K562 (cell line): Measurements from ENCODE around the gene PTPRG. TPM values are rescaled to one million over a fixed set of nuclear protein-coding genes. Genes with fewer than 3 reads are reported as not detected.

ENCODE experiments used
- ATAC-seq: fragments of 200-7000 bp; cut with Tn5 transposase; 3 replicates; pipeline ENCODE4 v1.9.1; 2020; ENCODE audit warnings: moderate library complexity
- BruUV-seq: library from RNA; stranded (reverse); fragments of 400-500 nt; replicated peaks from 2 replicates; lab custom pipeline; 2021; lab: Mats Ljungman, UMichigan
- CTCF ChIA-PET: fragments of 300-600 bp; formaldehyde crosslinking; extraction: SDS; loops from one replicate; lab custom pipeline; 2021; ENCODE audit warnings: low intra/inter-chr PET ratio; lab: Yijun Ruan, JAX
- POLR2A ChIA-PET: fragments of 300-600, 350-650 bp; sonication (Branson Sonifier 250); formaldehyde crosslinking; extraction: SDS; loops from one replicate; lab custom pipeline; 2021; ENCODE audit warnings: antibody characterized with exemption, inconsistent platforms; lab: Yijun Ruan, JAX
- DNase-seq, 4 experiments: peaks; one replicate each; pipeline versions ENCODE4 v3.0.0 to v3.0.0-alpha.2; 2011 to 2018; ENCODE audit warnings: low spot score in 3 of 4, mixed read lengths in 3 of 4; ENCODE audit errors: extremely low read depth in 1 of 4
- FAIRE-seq: peaks from 2 replicates; lab custom pipeline; 2011; peaks lifted over from hg19 to GRCh38; lab: Jason Lieb, UNC
- H2AFZ ChIP-seq: 2 replicates; pipeline ENCODE4 v1.6.0; 2011; ENCODE audit warnings: low read depth, low read length, control low read depth, inconsistent platforms
- H3K27ac ChIP-seq: fragments of 200-600 bp; 3 replicates; pipeline ENCODE4 v1.8.0; 2011; ENCODE audit warnings: low read depth, mild to moderate bottlenecking, control low read depth, inconsistent platforms, low read length, moderate library complexity, mixed read lengths; ENCODE audit errors: extremely low read depth
- H3K27me3 ChIP-seq, 2 experiments: fragments of 300-600 bp in 1 of 2; 2 replicates in 1 of 2; 3 replicates in 1 of 2; pipeline versions ENCODE4 v1.6.0 to v1.8.0; 2011; ENCODE audit warnings: inconsistent platforms in 2 of 2, low read length in 2 of 2, mild to moderate bottlenecking in 1 of 2, mixed read lengths in 1 of 2, moderate library complexity in 1 of 2; ENCODE audit not compliant: control insufficient read depth in 2 of 2, insufficient read depth in 2 of 2
- H3K36me3 ChIP-seq: fragments of 300-600 bp; 3 replicates; pipeline ENCODE4 v1.8.0; 2011; ENCODE audit warnings: mild to moderate bottlenecking, low read length, inconsistent platforms; ENCODE audit not compliant: control insufficient read depth, insufficient read depth
- H3K4me1 ChIP-seq, 2 experiments: fragments of 200-600 bp in 1 of 2; replicated peaks in 1 of 2; 2 replicates in 1 of 2; 3 replicates in 1 of 2; pipeline versions ENCODE4 v1.5.1 to v1.8.0; 2011; ENCODE audit warnings: inconsistent platforms in 2 of 2, low read length in 2 of 2, mild to moderate bottlenecking in 1 of 2, mixed read lengths in 1 of 2, moderate library complexity in 1 of 2; ENCODE audit not compliant: control insufficient read depth in 2 of 2, insufficient read depth in 2 of 2
- H3K4me2 ChIP-seq: 2 replicates; pipeline ENCODE4 v1.6.1; 2011; ENCODE audit warnings: low read length, control low read depth, inconsistent platforms, mixed read lengths; ENCODE audit not compliant: insufficient read depth
- H3K4me3 ChIP-seq: fragments of 200-600 bp; sonication (generic), shearing (Covaris generic); 2 replicates; pipeline ENCODE4 v1.5.1; 2016; ENCODE audit warnings: control low read depth, inconsistent platforms
- H3K79me2 ChIP-seq: fragments of 200-600 bp; 3 replicates; pipeline ENCODE4 v1.8.0; 2011; ENCODE audit warnings: low read length, inconsistent platforms; ENCODE audit not compliant: control insufficient read depth, insufficient read depth
- H3K9ac ChIP-seq, 2 experiments: 2 replicates each; pipeline versions ENCODE4 v1.6.0 to v1.6.1; 2011; ENCODE audit warnings: low read depth in 2 of 2, low read length in 2 of 2, control low read depth in 1 of 2, inconsistent platforms in 1 of 2, mild to moderate bottlenecking in 1 of 2, mixed read lengths in 1 of 2; ENCODE audit not compliant: insufficient read depth in 1 of 2
- H3K9me1 ChIP-seq: one replicate; pipeline ENCODE4 v1.6.0; 2011; ENCODE audit warnings: inconsistent platforms, mild to moderate bottlenecking, low read length, moderate library complexity; ENCODE audit not compliant: control insufficient read depth, insufficient read depth
- H3K9me3 ChIP-seq: replicated peaks from 2 replicates; pipeline ENCODE4 v1.5.1; 2011; ENCODE audit warnings: low read depth, low read length, inconsistent platforms; ENCODE audit not compliant: control insufficient read depth, insufficient read depth
- H4K20me1 ChIP-seq: replicated peaks from 2 replicates; pipeline ENCODE4 v1.6.1; 2011; ENCODE audit warnings: low read length, inconsistent platforms, mixed read lengths; ENCODE audit not compliant: control insufficient read depth, insufficient read depth
- KDM5B ChIP-seq: fragments of 200-600 bp; sonication (generic); IDR thresholded peaks from 2 replicates; pipeline ENCODE4 v1.6.1; 2012; ENCODE audit warnings: low read depth, mild to moderate bottlenecking, moderate library complexity, low read length, control low read depth, inconsistent platforms; ENCODE audit not compliant: insufficient replicate concordance
- SRF ChIP-seq, 2 experiments: fragments of 250-450, 450-650 bp in 1 of 2; sonication (Bioruptor Pico) in 1 of 2; sonication (generic) in 1 of 2; formaldehyde crosslinking; IDR thresholded peaks; 2 replicates each; pipeline versions ENCODE4 v1.5.0 to v1.5.1; 2020 to 2022; ENCODE audit warnings: mild to moderate bottlenecking in 1 of 2, missing genetic modification reagents in 1 of 2
- TRIM24 ChIP-seq, 2 experiments: fragments of 450-650 bp; IDR thresholded peaks; 2 replicates each; pipeline ENCODE4 v1.6.1; 2016
- YBX1 ChIP-seq: fragments of 450-650 bp; IDR thresholded peaks from 2 replicates; pipeline ENCODE4 v1.7.1; 2016; ENCODE audit warnings: mild to moderate bottlenecking
- ZNF644 ChIP-seq: fragments of 200-800 bp; sonication (Bioruptor generic); IDR thresholded peaks from 2 replicates; pipeline ENCODE4 v1.6.1; 2016; ENCODE audit warnings: low read depth, missing genetic modification characterization, missing compliant biosample characterization
- WGBS: fragments of 100-300 bp; shearing (Covaris generic); methylation state at CpG from one replicate; pipeline ENCODE4 v1.1.6; 2016; ENCODE audit warnings: low coverage, mixed read lengths; ENCODE audit not compliant: insufficient coverage; ENCODE audit errors: missing lambda C conversion rate; 5-methylcytosine and 5-hydroxymethylcytosine counted together
- in situ Hi-C: fragments of 300-500 bp; cut with MboI; formaldehyde crosslinking; loops from 4 replicates; pipeline ENCODE4 v1.15.0; 2018; ENCODE audit warnings: inconsistent platforms, mixed read lengths
- intact Hi-C: fragments of 100-400 bp; cut with micrococcal nuclease; formaldehyde crosslinking; loops from 2 replicates; pipeline ENCODE4 v1.14.2; 2022
- polyA plus RNA-seq, 8 experiments: library from polyadenylated mRNA; depleted of rRNA in 4 of 8; stranded (reverse) in 5 of 8; unstranded in 3 of 8; fragments of >200 nt; fragmentation: Nextera tagmentation in 2 of 8; fragmentation: Illumina TruSeq in 1 of 8; extraction: Ambion mirVana in 2 of 8; extraction: Trizol in 1 of 8; gene quantifications; 2 replicates each; pipeline versions ENCODE4 v1.2.1 to v1.2.3, GENCODE V29; 2011 to 2014; ENCODE audit warnings: inconsistent platforms in 1 of 8, missing spikeins in 1 of 8
- total RNA-seq, 7 experiments: library from RNA; depleted of rRNA in 6 of 7; stranded (reverse); fragments of >200 nt in 6 of 7; fragmentation: Illumina TruSeq in 2 of 7; extraction: Trizol in 2 of 7; gene quantifications; 2 replicates each; pipeline versions ENCODE4 v1.2.1 to v1.2.3, GENCODE V29; 2011 to 2021; ENCODE audit warnings: low replicate concordance in 1 of 7
- TF ChIP-seq, protein P1 (sequence below): fragments of 250-450 bp; sonication (Bioruptor Pico); IDR thresholded peaks from 2 replicates; pipeline ENCODE4 v1.8.0; 2022; ENCODE audit warnings: inconsistent platforms

Gene PTPRG
- total and polyA plus RNA-seq, 9 of the 15 experiments (the other 6 are each of a cell fraction or from before 2014, with no cell fraction given) = 0.16 TPM; not detected in 8

DNA sequence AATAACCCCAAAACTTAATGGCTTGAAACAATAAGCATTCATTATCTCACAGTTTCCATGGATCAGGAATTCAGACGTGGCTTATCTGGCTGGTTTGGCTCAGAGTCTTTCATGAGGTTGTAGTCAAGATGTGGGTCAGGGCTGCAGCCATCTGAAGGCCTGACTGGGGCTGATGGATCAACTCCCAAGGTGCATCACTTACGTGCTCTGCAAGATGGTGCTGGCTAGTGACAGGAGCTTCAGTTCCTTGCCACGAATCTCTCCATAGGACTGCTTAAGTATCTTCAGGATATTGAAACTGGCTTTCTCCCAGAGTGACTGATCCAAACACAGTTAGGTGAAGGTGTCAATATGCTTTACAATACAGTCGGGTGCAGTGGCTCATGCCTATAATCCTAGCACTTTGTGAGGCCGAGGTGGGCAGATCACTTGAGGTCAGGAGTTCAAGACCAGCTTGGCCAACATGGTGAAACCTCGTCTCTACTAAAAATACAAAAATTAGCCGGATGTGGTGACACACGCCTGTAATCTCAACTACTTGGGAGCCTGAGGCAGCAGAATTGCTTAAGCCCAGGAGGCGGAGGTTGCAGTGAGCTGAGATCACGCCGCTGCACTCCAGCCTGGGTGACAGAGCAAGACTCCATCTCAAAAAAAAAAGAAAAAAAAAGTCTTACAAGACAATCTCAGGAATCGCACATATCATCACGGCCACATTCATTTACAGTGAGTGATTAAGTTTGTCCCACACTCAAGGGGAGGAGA is 28.5 kb upstream of the PTPRG start:
- Histone ChIP-seq H3K4me3 (no peak overlapping the region), H3K27me3 (no peaks in the 10 kb centered on the region), H3K9ac (no peak overlapping the region), H3K4me1 (no peaks in the 10 kb centered on the region), H3K36me3 (no peaks in the 10 kb centered on the region), H4K20me1 (no peaks in the 10 kb centered on the region), H3K9me3 (no peaks in the 10 kb centered on the region), H3K79me2 (no peaks in the 10 kb centered on the region), H3K27ac (no peak overlapping the region), H2AFZ (no peak overlapping the region), H3K9me1 (no peaks in the 10 kb centered on the region), H3K4me2 (no peak overlapping the region)
- ATAC-seq = no peak
- no peak for FAIRE-seq
- POLR2A ChIA-PET = no interaction called here
- no TSS peak for BruUV-seq
- DNase-seq = no peak
- WGBS = 0% methylated on average over 7 of the region's 13 CpGs
- intact Hi-C loops = no loop called here
- in situ Hi-C loops = no loop called here
- TF ChIP-seq TRIM24 (IDR thresholded peaks at IDR 0.05) = no peak
- no peak for TF ChIP-seq YBX1
- no peak for TF ChIP-seq ZNF644 (tag)
- TF ChIP-seq, protein P1, sequence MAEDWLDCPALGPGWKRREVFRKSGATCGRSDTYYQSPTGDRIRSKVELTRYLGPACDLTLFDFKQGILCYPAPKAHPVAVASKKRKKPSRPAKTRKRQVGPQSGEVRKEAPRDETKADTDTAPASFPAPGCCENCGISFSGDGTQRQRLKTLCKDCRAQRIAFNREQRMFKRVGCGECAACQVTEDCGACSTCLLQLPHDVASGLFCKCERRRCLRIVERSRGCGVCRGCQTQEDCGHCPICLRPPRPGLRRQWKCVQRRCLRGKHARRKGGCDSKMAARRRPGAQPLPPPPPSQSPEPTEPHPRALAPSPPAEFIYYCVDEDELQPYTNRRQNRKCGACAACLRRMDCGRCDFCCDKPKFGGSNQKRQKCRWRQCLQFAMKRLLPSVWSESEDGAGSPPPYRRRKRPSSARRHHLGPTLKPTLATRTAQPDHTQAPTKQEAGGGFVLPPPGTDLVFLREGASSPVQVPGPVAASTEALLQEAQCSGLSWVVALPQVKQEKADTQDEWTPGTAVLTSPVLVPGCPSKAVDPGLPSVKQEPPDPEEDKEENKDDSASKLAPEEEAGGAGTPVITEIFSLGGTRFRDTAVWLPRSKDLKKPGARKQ = no peak
- TF ChIP-seq KDM5B = no peak
- TF ChIP-seq SRF (CRISPR knock-in tag; IDR thresholded peaks at IDR 0.05) = no peak
- TF ChIP-seq, all 486 proteins: peak for 0
- CTCF ChIA-PET = no interaction called here
